Astrocyte of the cerebellum (primary cell): ENCODE measurements around the gene TSHZ2.

ENCODE experiments used
- DNase-seq: peaks from one replicate; pipeline ENCODE4 v3.0.0-alpha.2; 2011; ENCODE audit warnings: low read depth
- H3K4me3 ChIP-seq: 2 replicates; pipeline ENCODE4 v1.5.1; 2011; ENCODE audit warnings: mild to moderate bottlenecking, low read depth, low read length, moderate library complexity
- in situ Hi-C: cut with HindIII; loops from 2 replicates; pipeline ENCODE4 v1.10.0; 2017; ENCODE audit warnings: low sequenced_read_pairs
- TF ChIP-seq, protein P1 (sequence below): IDR thresholded peaks from 2 replicates; pipeline ENCODE4 v1.5.1; 2012; ENCODE audit warnings: low read length, low read depth, moderate library complexity, mild to moderate bottlenecking; ENCODE audit errors: missing control alignments

Gene TSHZ2

DNA sequence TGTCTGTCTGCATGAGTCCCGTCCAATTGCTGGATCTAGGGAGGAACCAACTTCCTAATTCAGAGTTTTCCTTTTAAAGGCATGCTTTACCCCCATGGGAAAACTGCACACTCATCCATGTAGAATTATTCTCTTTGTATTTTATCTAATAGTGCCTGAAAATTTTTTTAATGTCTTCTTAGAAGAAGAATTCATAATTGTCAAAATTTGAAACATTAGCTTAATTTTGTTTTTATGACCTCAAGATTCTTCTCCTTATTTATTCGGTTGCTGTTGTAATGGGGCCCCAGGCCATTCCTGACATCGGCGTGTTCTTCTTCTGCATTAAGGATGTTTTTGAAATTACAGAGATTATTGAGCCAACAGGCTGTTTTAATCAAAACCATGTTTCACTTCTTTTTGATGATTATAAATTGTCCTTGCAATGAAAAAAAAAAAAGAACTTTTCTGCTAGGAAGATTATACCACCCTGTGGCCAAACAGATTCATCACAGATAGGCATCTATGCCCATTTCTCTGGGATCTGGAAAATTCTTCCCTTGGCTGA lies 521.2 kb downstream of the TSHZ2 start:
- DNase-seq, result no peak

DNA sequence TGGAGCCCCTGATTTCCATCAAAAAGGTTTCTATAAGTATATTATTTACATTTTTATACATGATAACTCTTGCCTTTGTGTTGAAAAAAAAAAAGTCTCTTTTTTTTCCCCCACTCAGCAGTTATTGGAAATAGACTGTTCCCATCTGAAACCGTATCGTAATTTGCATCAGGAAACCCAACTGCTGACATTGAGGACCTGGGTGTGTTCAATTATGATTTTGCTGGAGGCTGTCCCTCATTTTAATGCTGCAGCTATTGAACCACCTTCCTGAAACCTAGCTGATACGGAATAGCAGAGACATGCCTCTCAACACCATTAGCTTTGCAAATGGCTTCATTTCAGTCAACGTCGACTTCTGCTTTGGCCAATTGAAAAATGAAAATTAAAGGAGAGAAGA lies 522.6 kb downstream of the TSHZ2 start:
- in situ Hi-C loops, result no loop called here
- TF ChIP-seq, protein P1, sequence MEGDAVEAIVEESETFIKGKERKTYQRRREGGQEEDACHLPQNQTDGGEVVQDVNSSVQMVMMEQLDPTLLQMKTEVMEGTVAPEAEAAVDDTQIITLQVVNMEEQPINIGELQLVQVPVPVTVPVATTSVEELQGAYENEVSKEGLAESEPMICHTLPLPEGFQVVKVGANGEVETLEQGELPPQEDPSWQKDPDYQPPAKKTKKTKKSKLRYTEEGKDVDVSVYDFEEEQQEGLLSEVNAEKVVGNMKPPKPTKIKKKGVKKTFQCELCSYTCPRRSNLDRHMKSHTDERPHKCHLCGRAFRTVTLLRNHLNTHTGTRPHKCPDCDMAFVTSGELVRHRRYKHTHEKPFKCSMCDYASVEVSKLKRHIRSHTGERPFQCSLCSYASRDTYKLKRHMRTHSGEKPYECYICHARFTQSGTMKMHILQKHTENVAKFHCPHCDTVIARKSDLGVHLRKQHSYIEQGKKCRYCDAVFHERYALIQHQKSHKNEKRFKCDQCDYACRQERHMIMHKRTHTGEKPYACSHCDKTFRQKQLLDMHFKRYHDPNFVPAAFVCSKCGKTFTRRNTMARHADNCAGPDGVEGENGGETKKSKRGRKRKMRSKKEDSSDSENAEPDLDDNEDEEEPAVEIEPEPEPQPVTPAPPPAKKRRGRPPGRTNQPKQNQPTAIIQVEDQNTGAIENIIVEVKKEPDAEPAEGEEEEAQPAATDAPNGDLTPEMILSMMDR, result no peak
- no peak overlapping the region for H3K4me3 ChIP-seq

More for the DNA sequence above, 521.2 kb downstream of the TSHZ2 start:
- no peak overlapping the region for H3K4me3 ChIP-seq
- in situ Hi-C loops, result no loop called here
- TF ChIP-seq, protein P1, result no peak

DNA sequence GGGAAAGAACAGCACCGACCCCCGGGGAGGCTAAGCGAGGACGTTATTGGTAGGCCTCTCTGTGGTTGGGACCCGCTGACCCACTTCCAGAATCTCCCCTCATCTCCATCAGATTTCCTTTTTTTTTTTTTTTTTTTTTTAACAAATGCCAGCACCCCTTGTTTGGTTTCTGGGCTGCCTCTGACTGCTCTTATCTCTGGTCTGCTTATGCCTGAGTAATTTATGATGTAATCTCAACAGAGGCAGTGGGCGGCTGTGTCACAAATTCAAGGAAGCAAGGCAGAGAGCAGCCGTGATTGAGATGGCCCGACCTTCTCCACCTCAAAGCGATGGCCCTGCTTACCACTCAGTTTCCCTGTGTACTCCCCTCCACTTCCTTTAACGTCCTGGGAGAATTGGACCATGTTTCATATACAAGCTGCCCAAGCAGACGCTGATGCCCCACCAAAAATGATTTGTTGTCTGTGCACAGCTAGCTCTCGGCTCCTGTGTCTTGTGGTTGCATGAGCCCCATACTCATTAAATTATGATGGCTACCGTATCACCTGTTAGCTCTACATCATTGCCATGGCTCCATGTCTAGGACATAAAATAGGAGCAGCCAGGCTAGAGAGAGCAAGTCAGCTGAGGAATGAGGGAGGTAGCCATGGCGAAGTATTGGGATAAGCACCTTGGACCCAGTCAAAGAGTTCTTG lies 523.4 kb downstream of the TSHZ2 start:
- no peak for DNase-seq
- TF ChIP-seq, protein P1, result no peak
- no peak overlapping the region for H3K4me3 ChIP-seq
- in situ Hi-C loops, result no loop called here

More for the DNA sequence above, 522.6 kb downstream of the TSHZ2 start:
- no peak for DNase-seq

DNA sequence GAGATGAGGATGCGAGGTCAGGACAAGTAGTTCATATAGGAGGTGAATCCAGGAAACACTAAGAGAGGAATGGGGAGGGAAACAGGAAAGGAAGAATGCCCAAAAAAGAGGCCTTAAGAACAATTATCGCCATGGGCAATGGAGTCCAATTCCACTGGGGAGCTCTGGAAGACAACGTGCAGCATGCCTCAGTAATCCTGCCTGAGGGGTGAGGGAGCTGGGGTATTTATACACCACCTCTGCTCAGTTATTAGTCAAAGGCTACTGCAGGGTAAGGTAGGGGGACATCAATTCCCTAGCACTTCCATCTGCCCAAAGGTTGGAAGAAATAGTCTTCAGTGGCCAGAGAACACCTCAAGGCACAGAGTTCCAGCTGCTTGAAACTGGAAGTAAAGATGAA lies 525.1 kb downstream of the TSHZ2 start:
- in situ Hi-C loops, result no loop called here
- H3K4me3 ChIP-seq, result no peak overlapping the region
- TF ChIP-seq, protein P1, result no peak
- no peak for DNase-seq

DNA sequence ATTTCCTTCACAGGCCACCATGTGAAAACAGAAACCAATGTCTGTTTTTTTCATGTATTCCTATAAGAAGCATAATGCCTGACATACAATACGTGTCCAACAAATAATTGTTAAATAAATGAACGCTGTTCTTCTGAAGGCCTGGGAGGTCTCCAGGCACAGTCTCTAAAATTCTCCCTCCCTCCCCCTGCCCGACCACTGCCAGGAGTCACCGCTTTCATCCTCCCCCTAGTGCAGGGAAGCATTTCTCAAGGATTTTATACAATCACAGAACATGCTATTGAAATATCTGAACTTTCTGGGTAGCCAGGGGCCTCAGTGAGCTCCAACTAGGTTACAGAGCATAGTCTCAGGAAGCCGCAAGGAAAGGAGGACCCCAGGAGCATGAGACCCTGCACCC lies 526.2 kb downstream of the TSHZ2 start:
- in situ Hi-C loops, result no loop called here
- DNase-seq, result no peak
- H3K4me3 ChIP-seq, result no peak overlapping the region
- TF ChIP-seq, protein P1, result no peak

DNA sequence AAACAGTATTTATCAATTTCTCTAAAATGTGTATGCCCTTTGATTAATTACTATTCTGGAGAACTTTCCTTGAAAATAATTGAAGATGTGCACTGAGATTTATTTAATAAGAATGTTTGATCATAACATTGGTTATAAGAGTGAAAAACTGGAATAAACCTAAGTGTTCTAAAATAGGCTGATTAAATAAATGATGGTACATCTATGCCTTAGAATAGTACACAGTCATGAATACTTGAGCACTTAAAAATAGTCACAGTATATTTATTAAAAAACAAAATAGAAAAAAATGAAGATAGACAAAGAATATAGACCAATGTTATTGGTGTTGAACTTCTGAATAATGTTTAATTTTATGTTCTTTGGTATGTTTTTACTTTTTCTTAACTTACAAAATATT lies 528.5 kb downstream of the TSHZ2 start:
- no peak overlapping the region for H3K4me3 ChIP-seq
- in situ Hi-C loops, result no loop called here

More for the DNA sequence above, 528.5 kb downstream of the TSHZ2 start:
- TF ChIP-seq, protein P1, result no peak
- DNase-seq, result no peak
